ENCODE measurements around the gene PCNT. TPM values are rescaled to one million over a fixed set of nuclear protein-coding genes. Genes with fewer than 3 reads are reported as not detected.

PCNT gene
- total RNA-seq, 3 donors from 2014 or later, result 25.2 to 31.0 (median 28.5) TPM

DNA sequence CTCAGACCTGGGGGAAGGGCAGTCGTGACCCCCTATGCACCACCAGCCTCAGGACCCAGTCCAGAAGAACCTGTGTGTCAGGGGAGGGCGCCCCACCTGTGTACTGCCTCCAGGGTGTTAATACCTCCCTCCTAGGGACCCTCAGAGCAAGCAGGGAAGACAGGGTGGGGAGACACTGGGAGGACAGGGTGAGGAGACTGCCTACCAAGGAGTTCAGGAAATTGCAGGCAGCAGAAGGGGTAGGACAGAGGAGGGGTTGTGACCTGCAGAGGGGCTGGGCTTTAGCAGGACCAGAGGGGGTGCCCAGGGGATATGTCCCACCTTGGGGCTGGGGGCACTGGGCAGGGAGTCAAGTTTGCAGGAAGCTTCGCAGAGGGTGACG is 5.5 kb upstream of the PCNT start:
- Histone ChIP-seq H3K9me3 (no peaks in the 10 kb centered on the region), H3K4me1 (peaks cover 3 to 11% of the 10 kb centered on the region in 2 donors), H3K4me3 (no peak overlapping the region), H3K27me3 (no peaks in the 10 kb centered on the region), H3K27ac (no peak overlapping the region), H3K36me3 (no peaks in the 10 kb centered on the region)
- intact Hi-C loops (cut with DNase I; ENCODE audit: low total_unique reads), result no loop called here
- TF ChIP-seq POLR2A (IDR thresholded peaks at IDR 0.05), result no peak
- TF ChIP-seq, protein P1, sequence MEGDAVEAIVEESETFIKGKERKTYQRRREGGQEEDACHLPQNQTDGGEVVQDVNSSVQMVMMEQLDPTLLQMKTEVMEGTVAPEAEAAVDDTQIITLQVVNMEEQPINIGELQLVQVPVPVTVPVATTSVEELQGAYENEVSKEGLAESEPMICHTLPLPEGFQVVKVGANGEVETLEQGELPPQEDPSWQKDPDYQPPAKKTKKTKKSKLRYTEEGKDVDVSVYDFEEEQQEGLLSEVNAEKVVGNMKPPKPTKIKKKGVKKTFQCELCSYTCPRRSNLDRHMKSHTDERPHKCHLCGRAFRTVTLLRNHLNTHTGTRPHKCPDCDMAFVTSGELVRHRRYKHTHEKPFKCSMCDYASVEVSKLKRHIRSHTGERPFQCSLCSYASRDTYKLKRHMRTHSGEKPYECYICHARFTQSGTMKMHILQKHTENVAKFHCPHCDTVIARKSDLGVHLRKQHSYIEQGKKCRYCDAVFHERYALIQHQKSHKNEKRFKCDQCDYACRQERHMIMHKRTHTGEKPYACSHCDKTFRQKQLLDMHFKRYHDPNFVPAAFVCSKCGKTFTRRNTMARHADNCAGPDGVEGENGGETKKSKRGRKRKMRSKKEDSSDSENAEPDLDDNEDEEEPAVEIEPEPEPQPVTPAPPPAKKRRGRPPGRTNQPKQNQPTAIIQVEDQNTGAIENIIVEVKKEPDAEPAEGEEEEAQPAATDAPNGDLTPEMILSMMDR (IDR thresholded peaks at IDR 0.05), result no peak
- no peak for TF ChIP-seq POLR2AphosphoS5 (IDR thresholded peaks at IDR 0.05)
- DNase-seq (ENCODE audit: low spot score in 2 of 2), result no peak

DNA sequence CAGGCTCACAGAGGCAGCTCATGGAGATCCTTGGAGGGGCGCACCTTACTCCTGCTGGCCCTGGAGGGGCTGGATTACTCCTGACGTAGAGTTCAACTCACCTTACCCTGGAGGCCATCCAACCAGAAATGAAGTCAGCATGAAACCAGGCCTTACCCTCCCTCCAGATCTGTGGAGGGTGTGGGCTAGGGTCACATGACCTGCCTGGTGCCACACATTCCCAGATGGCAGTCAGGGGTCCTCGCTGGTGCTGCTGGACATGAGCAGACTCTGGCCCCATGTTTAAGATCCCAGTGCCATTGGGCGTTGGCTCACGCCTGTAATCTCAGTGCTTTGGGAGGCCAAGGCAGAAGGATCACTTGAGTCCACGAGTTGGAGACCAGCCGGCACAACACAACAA is 4.8 kb upstream of the PCNT start:
- Histone ChIP-seq H3K9me3 (no peaks in the 10 kb centered on the region), H3K27ac (no peak overlapping the region), H3K27me3 (no peaks in the 10 kb centered on the region), H3K4me3 (no peak overlapping the region), H3K4me1 (peaks cover 3 to 11% of the 10 kb centered on the region in 2 donors), H3K36me3 (no peaks in the 10 kb centered on the region)
- TF ChIP-seq, protein P1 (IDR thresholded peaks at IDR 0.05), result no peak
- no peak for TF ChIP-seq POLR2A (IDR thresholded peaks at IDR 0.05)
- no peak for TF ChIP-seq POLR2AphosphoS5 (IDR thresholded peaks at IDR 0.05)
- DNase-seq (ENCODE audit: low spot score in 2 of 2), result no peak
- intact Hi-C loops (cut with DNase I; ENCODE audit: low total_unique reads), result no loop called here

- intact Hi-C loops (cut with DNase I; ENCODE audit: low total_unique reads), result no loop called here
- no peak overlapping the region for H3K4me3 ChIP-seq
- no peak overlapping the region for H3K27ac ChIP-seq
- TF ChIP-seq POLR2A (IDR thresholded peaks at IDR 0.05), result no peak
- TF ChIP-seq, protein P1 (IDR thresholded peaks at IDR 0.05), result no peak
- no peak for TF ChIP-seq POLR2AphosphoS5 (IDR thresholded peaks at IDR 0.05)
- H3K36me3 ChIP-seq, result no peaks in the 10 kb centered on the region
- no peak for DNase-seq (ENCODE audit: low spot score in 2 of 2)
- no peaks in the 10 kb centered on the region for H3K27me3 ChIP-seq
- H3K9me3 ChIP-seq, result no peaks in the 10 kb centered on the region
- H3K4me1 ChIP-seq, result peaks cover 3 to 11% of the 10 kb centered on the region in 2 donors
Observed at GRCh38 chr21:46320331-46320801, 3.6 kb upstream of the PCNT start.

- Histone ChIP-seq H3K27me3 (no peaks in the 10 kb centered on the region), H3K9me3 (no peaks in the 10 kb centered on the region), H3K4me1 (peaks cover 3 to 11% of the 10 kb centered on the region in 2 donors), H3K4me3 (peak overlapping the region; percentile 76 to 98 (median 80)), H3K27ac (no peak overlapping the region), H3K36me3 (no peaks in the 10 kb centered on the region)
- DNase-seq (ENCODE audit: low spot score in 2 of 2), result no peak
- intact Hi-C loops (cut with DNase I; ENCODE audit: low total_unique reads), result no loop called here
- TF ChIP-seq POLR2AphosphoS5 (IDR thresholded peaks at IDR 0.05) (no peak), POLR2A (IDR thresholded peaks at IDR 0.05) (no peak)
- TF ChIP-seq, protein P1 (IDR thresholded peaks at IDR 0.05), result no peak
Observed at GRCh38 chr21:46322351-46323226, 1.4 kb upstream of the PCNT start.

- Histone ChIP-seq H3K27ac (peak overlapping the region in 1 of 2 donors; percentile 96), H3K9me3 (no peaks in the 10 kb centered on the region), H3K36me3 (no peaks in the 10 kb centered on the region), H3K4me3 (peak overlapping the region; percentile 76 to 98 (median 80)), H3K4me1 (peaks cover 3 to 11% of the 10 kb centered on the region in 2 donors), H3K27me3 (no peaks in the 10 kb centered on the region)
- TF ChIP-seq POLR2A (IDR thresholded peaks at IDR 0.05), result no peak
- no peak for TF ChIP-seq POLR2AphosphoS5 (IDR thresholded peaks at IDR 0.05)
- TF ChIP-seq, protein P1 (IDR thresholded peaks at IDR 0.05), result no peak
- no peak for DNase-seq (ENCODE audit: low spot score in 2 of 2)
- intact Hi-C loops (cut with DNase I; ENCODE audit: low total_unique reads), result no loop called here
Observed at GRCh38 chr21:46323227-46323709, 688 bp upstream of the PCNT start.

All from breast epithelium (tissue), 4 donors.